HG03378 (cell line): ENCODE measurements around the gene CAPN8.

Experiments
- ATAC-seq: cut with Tn5 transposase; IDR thresholded peaks from one replicate; pipeline ENCODE4 v1.9.1; 2021; ENCODE audit warnings: mild to moderate bottlenecking, moderate library complexity; ENCODE audit not compliant: unreplicated experiment

The CAPN8 gene

GRCh38 chr1:223492044-223492443, 173.5 kb downstream of the CAPN8 start:
- no peak for ATAC-seq
